WTC11 (cell line): Measurements from ENCODE around the gene EPHA1. TPM values are rescaled to one million over a fixed set of nuclear protein-coding genes. Genes with fewer than 3 reads are reported as not detected.

Experiments
- ATAC-seq: fragments of 200-7000 bp; cut with Tn5 transposase; 2 replicates; pipeline ENCODE4 v1.10.0; 2021; ENCODE audit warnings: mild to moderate bottlenecking, moderate library complexity
- CTCF ChIA-PET: fragments of 300-600 bp; sonication (Branson Sonifier 250); formaldehyde crosslinking; loops from one replicate; lab custom pipeline; 2021; ENCODE audit warnings: antibody characterized with exemption; lab: Charles Lee
- POLR2A ChIA-PET: fragments of 350-600 bp; sonication (Branson Sonifier 250); formaldehyde crosslinking; loops from one replicate; lab custom pipeline; 2021; ENCODE audit warnings: antibody characterized with exemption; lab: Charles Lee
- DNase-seq: peaks from one replicate; pipeline ENCODE4 v3.0.0; 2021; ENCODE audit warnings: low spot score
- H3K27ac Mint-ChIP-seq: 2 replicates; pipeline ENCODE4 v1.8.0; 2021; ENCODE audit warnings: mixed read lengths
- H3K27me3 Mint-ChIP-seq: 2 replicates; pipeline ENCODE4 v1.8.0; 2021; ENCODE audit warnings: low read depth, mild to moderate bottlenecking, moderate library complexity, mixed read lengths
- H3K36me3 Mint-ChIP-seq: 2 replicates; pipeline ENCODE4 v1.8.0; 2021; ENCODE audit warnings: mixed read lengths
- H3K4me1 Mint-ChIP-seq: 2 replicates; pipeline ENCODE4 v1.8.0; 2022; ENCODE audit warnings: mixed read lengths
- H3K4me3 Mint-ChIP-seq: 2 replicates; pipeline ENCODE4 v1.8.0; 2021; ENCODE audit warnings: mild to moderate bottlenecking, moderate library complexity, mixed read lengths
- H3K9me3 Mint-ChIP-seq: 2 replicates; pipeline ENCODE4 v1.8.0; 2021; ENCODE audit warnings: mixed read lengths
- AFF4 ChIP-seq: sonication (generic); formaldehyde crosslinking; IDR thresholded peaks from 2 replicates; pipeline ENCODE4 v1.8.1; 2023; ENCODE audit warnings: mild to moderate bottlenecking, missing genetic modification reagents, borderline replicate concordance
- ATF6 ChIP-seq: sonication (generic); formaldehyde crosslinking; IDR thresholded peaks from 2 replicates; pipeline ENCODE4 v1.8.1; 2023; ENCODE audit warnings: mild to moderate bottlenecking, missing genetic modification reagents
- E2F5 ChIP-seq: sonication (generic); formaldehyde crosslinking; IDR thresholded peaks from 2 replicates; pipeline ENCODE4 v1.8.1; 2022; ENCODE audit warnings: mild to moderate bottlenecking, moderate library complexity, missing genetic modification reagents
- EMX1 ChIP-seq: fragments of 250-450 bp; sonication (Bioruptor Pico); IDR thresholded peaks from 2 replicates; pipeline ENCODE4 v1.8.0; 2021; ENCODE audit warnings: mild to moderate bottlenecking
- HMGXB4 ChIP-seq: sonication (generic); formaldehyde crosslinking; IDR thresholded peaks from 2 replicates; pipeline ENCODE4 v1.8.1; 2023; ENCODE audit warnings: mild to moderate bottlenecking, moderate library complexity, missing genetic modification reagents
- NFE2L1 ChIP-seq: sonication (generic); formaldehyde crosslinking; IDR thresholded peaks from 2 replicates; pipeline ENCODE4 v1.8.1; 2023; ENCODE audit warnings: missing genetic modification reagents
- NFYB ChIP-seq: sonication (generic); formaldehyde crosslinking; conservative IDR thresholded peaks from 2 replicates; pipeline ENCODE4 v1.8.0; 2022; ENCODE audit warnings: low read depth, missing genetic modification reagents
- PRRX2 ChIP-seq: fragments of 250-450 bp; sonication (Bioruptor Pico); IDR thresholded peaks from 2 replicates; pipeline ENCODE4 v1.8.0; 2021; ENCODE audit warnings: mild to moderate bottlenecking
- ZBTB43 ChIP-seq: sonication (generic); formaldehyde crosslinking; IDR thresholded peaks from 2 replicates; pipeline ENCODE4 v1.8.1; 2023; ENCODE audit warnings: mild to moderate bottlenecking, missing genetic modification reagents
- ZNF138 ChIP-seq: sonication (generic); formaldehyde crosslinking; conservative IDR thresholded peaks from 2 replicates; pipeline ENCODE4 v1.8.1; 2022; ENCODE audit warnings: mild to moderate bottlenecking, moderate library complexity, missing genetic modification reagents
- ZNF532 ChIP-seq: fragments of 250-450 bp; sonication (Bioruptor Pico); IDR thresholded peaks from 2 replicates; pipeline ENCODE4 v1.9.0; 2021; ENCODE audit warnings: mild to moderate bottlenecking, borderline replicate concordance
- total RNA-seq: library from RNA; stranded (reverse); gene quantifications from 3 replicates; pipeline ENCODE4 v1.2.3, GENCODE V29; 2021

EPHA1 gene
- total RNA-seq, 1 experiment from 2014 or later, result 203 TPM

GRCh38 chr7:143362131-143363015, 46.3 kb downstream of the EPHA1 start, which contains the start of gene FAM131B:
TSS of gene FAM131B (minus strand) at chr7:143362713. CDS start at chr7:143362603, 110 bp downstream.
- TF ChIP-seq NFE2L1 (no peak), ZNF138 (CRISPR knock-in tag) (no peak), AFF4 (CRISPR knock-in tag) (no peak), ZNF532 (CRISPR knock-in tag) (no peak), HMGXB4 (CRISPR knock-in tag) (peak; percentile 58), ZBTB43 (CRISPR knock-in tag) (no peak), EMX1 (CRISPR knock-in tag) (no peak), ATF6 (CRISPR knock-in tag) (no peak), NFYB (CRISPR knock-in tag) (0 out of 2 replicates have a peak, but pooled peaks have one; percentile 4), PRRX2 (no peak), E2F5 (CRISPR knock-in tag) (no peak)
- peak; percentile 65 for ATAC-seq
- Mint-ChIP-seq H3K9me3 (no peaks in the 10 kb centered on the region), H3K4me3 (peak within 1 kb of the TSS; percentile 92), H3K36me3 (peaks cover 15% of the 10 kb centered on the region), H3K4me1 (peaks cover 21% of the 10 kb centered on the region), H3K27me3 (peaks cover 34% of the 10 kb centered on the region), H3K27ac (no peak within 1 kb of the TSS)
- POLR2A ChIA-PET, result interaction anchor here (0.6 kb wide), 1 partner anchor 18 kb away, joined by 3 read pairs; no protein-coding TSS in a partner anchor
- CTCF ChIA-PET, result interaction anchor here (0.8 to 1.9 kb wide), 5 partner anchors 10 to 25 kb away, joined by 3 to 7 read pairs (median 6); no protein-coding TSS in a partner anchor
- peak; percentile 50 for DNase-seq
